Common myeloid progenitor, CD34-positive (primary cell): Measurements from ENCODE around the gene ZBTB16.

ENCODE experiments used
- CTCF ChIA-PET: fragments of 350-600 bp; sonication (Branson Sonifier 250); formaldehyde crosslinking; loops from one replicate; lab custom pipeline; 2021; ENCODE audit warnings: antibody characterized with exemption; lab: Charles Lee
- POLR2A ChIA-PET: fragments of 350-600 bp; sonication (Branson Sonifier 250); formaldehyde crosslinking; loops from one replicate; lab custom pipeline; 2021; ENCODE audit warnings: antibody characterized with exemption; lab: Charles Lee
- DNase-seq, 3 donors: peaks; one replicate each; pipeline versions ENCODE4 v3.0.0 to v3.0.0-alpha.2; 2013
- H3K27ac ChIP-seq, 2 experiments: 1 replicate in 1 of 2; 2 replicates in 1 of 2; pipeline ENCODE4 v1.7.0; 2013; ENCODE audit warnings: inconsistent platforms in 2 of 2, low read length in 2 of 2, mild to moderate bottlenecking in 2 of 2, low read depth in 1 of 2, moderate library complexity in 1 of 2; ENCODE audit not compliant: severe bottlenecking in 2 of 2, insufficient read depth in 1 of 2, poor library complexity in 1 of 2
- H3K27me3 ChIP-seq, 5 experiments: replicated peaks in 2 of 5; 1 replicate in 3 of 5; 2 replicates in 2 of 5; pipeline versions ENCODE4 v1.6.1 to v1.7.0; 2013; ENCODE audit warnings: low read length in 4 of 5, mild to moderate bottlenecking in 2 of 5, moderate library complexity in 2 of 5, inconsistent platforms in 1 of 5; ENCODE audit not compliant: insufficient read depth in 5 of 5, control insufficient read depth in 4 of 5
- H3K36me3 ChIP-seq, 4 experiments: 1 replicate in 2 of 4; 2 replicates in 2 of 4; pipeline versions ENCODE4 v1.6.1 to v1.7.0; 2013; ENCODE audit warnings: low read length in 3 of 4, control low read depth in 1 of 4, mild to moderate bottlenecking in 1 of 4; ENCODE audit not compliant: control insufficient read depth in 4 of 4, insufficient read depth in 4 of 4
- H3K4me1 ChIP-seq, 4 experiments: 1 replicate in 3 of 4; 2 replicates in 1 of 4; pipeline versions ENCODE4 v1.6.1 to v1.7.1; 2013; ENCODE audit warnings: low read length in 3 of 4, mild to moderate bottlenecking in 3 of 4, control low read depth in 1 of 4, inconsistent platforms in 1 of 4, moderate library complexity in 1 of 4; ENCODE audit not compliant: control insufficient read depth in 4 of 4, insufficient read depth in 4 of 4; ENCODE audit errors: control extremely low read depth in 1 of 4
- H3K4me3 ChIP-seq, 7 experiments: 1 replicate in 4 of 7; 2 replicates in 3 of 7; pipeline versions ENCODE4 v1.5.1 to v1.7.0; 2013; ENCODE audit warnings: mild to moderate bottlenecking in 7 of 7, low read length in 6 of 7, moderate library complexity in 6 of 7, inconsistent platforms in 2 of 7, low read depth in 2 of 7, control low read depth in 1 of 7; ENCODE audit not compliant: insufficient read depth in 4 of 7, control insufficient read depth in 1 of 7; ENCODE audit errors: extremely low read depth in 1 of 7
- H3K9me3 ChIP-seq, 5 experiments: 1 replicate in 4 of 5; 2 replicates in 1 of 5; pipeline versions ENCODE4 v1.6.1 to v1.7.1; 2013; ENCODE audit warnings: low read length in 4 of 5, mild to moderate bottlenecking in 2 of 5, inconsistent platforms in 1 of 5, low read depth in 1 of 5, moderate library complexity in 1 of 5; ENCODE audit not compliant: control insufficient read depth in 4 of 5, insufficient read depth in 2 of 5; ENCODE audit errors: control extremely low read depth in 1 of 5
- WGBS: methylation state at CpG from one replicate; pipeline ENCODE4 v1.1.5; 2013; ENCODE audit not compliant: insufficient coverage; 5-methylcytosine and 5-hydroxymethylcytosine counted together

ZBTB16 gene

DNA sequence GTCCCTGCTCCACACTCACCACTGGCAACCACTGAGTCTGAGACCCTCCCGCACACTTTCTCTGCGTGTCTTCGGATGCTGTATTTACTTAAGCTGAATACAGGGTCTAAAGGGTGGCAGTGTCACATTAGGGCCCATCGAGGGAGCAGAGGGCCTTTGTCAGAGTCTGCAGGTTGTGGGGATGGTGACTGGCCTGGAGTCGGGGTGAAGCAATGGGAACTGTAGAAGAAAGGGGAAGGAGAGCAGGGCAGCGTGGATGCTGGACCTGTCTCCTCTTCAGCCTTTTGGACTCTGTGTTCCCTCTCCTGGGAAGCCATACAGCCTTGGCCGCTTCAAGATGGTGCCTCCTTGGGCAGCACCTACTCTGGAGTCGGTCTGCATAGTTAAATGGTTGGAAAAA, 61.1 kb downstream of the ZBTB16 start:
- peaks cover 0 to 19% (median 0%) of the 10 kb centered on the region in 4 experiments for H3K4me1 ChIP-seq
- peaks cover 0 to 5% (median 0%) of the 10 kb centered on the region in 4 experiments for H3K36me3 ChIP-seq
- ChIA-PET POLR2A (interaction anchor here (0.8 kb wide), 1 partner anchor 12 kb away, joined by 3 read pairs; no protein-coding TSS in a partner anchor), CTCF (interaction anchor here (1.2 kb wide), 1 partner anchor 14 kb away, joined by 4 read pairs; no protein-coding TSS in a partner anchor)
- H3K4me3 ChIP-seq, result no peak overlapping the region
- no peaks in the 10 kb centered on the region for H3K9me3 ChIP-seq
- H3K27me3 ChIP-seq, result no peaks in the 10 kb centered on the region
- DNase-seq, result no peak
- WGBS, result 96% methylated on average over 6 of the region's 8 CpGs
- H3K27ac ChIP-seq, result no peak overlapping the region

DNA sequence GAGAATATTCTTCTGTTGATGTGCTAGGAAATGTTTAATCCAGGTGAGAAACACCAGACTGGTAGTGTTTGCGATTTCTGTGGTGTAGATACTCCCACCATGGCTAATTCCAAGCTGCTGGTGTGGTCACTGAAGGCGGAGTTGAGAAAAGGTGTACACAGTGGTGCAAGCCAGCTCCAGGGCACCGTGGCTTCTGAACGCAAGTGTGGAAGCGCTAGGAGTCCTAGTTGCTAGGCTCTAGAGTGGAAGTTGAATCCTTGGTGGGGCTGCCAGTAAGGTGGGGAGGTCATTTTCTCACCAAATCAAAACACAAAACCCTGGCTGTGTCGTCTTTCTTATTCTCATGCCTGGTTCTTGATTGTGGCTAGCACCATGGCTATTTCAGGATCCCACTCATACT, 61.6 kb downstream of the ZBTB16 start:
- Histone ChIP-seq H3K9me3 (no peaks in the 10 kb centered on the region), H3K27ac (no peak overlapping the region), H3K4me3 (no peak overlapping the region), H3K36me3 (peaks cover 0 to 5% (median 3%) of the 10 kb centered on the region in 4 experiments), H3K4me1 (peaks cover 0 to 19% (median 0%) of the 10 kb centered on the region in 4 experiments), H3K27me3 (no peaks in the 10 kb centered on the region)
- DNase-seq, result no peak
- POLR2A ChIA-PET, result no interaction called here
- 94% methylated on average over 5 of the region's 6 CpGs for WGBS
- CTCF ChIA-PET, result interaction anchor here (1.2 kb wide), 1 partner anchor 14 kb away, joined by 4 read pairs; no protein-coding TSS in a partner anchor

- H3K27me3 ChIP-seq, result no peaks in the 10 kb centered on the region
- H3K27ac ChIP-seq, result no peak overlapping the region
- DNase-seq, result no peak
- 91% methylated on average over 4 of the region's 6 CpGs for WGBS
- POLR2A ChIA-PET, result no interaction called here
- H3K9me3 ChIP-seq, result no peaks in the 10 kb centered on the region
- peaks cover 3 to 5% (median 4%) of the 10 kb centered on the region in 4 experiments for H3K36me3 ChIP-seq
- peaks cover 0 to 19% (median 0%) of the 10 kb centered on the region in 4 experiments for H3K4me1 ChIP-seq
- CTCF ChIA-PET, result interaction anchor here (1.6 kb wide), 1 partner anchor 27 kb away, joined by 3 read pairs; no protein-coding TSS in a partner anchor
- H3K4me3 ChIP-seq, result no peak overlapping the region
Measured at GRCh38 chr11:114121804-114122504, 62.4 kb downstream of the ZBTB16 start.

GRCh38 chr11:114122686-114123085, 63.2 kb downstream of the ZBTB16 start:
- no peak overlapping the region for H3K27ac ChIP-seq
- peaks cover 0 to 15% (median 0%) of the 10 kb centered on the region in 4 experiments for H3K4me1 ChIP-seq
- WGBS, result 100% methylated on average over 3 of the region's 4 CpGs
- H3K9me3 ChIP-seq, result no peaks in the 10 kb centered on the region
- DNase-seq, result no peak
- H3K36me3 ChIP-seq, result peaks cover 3 to 10% (median 4%) of the 10 kb centered on the region in 4 experiments
- ChIA-PET POLR2A (no interaction called here), CTCF (interaction anchor here (1.3 to 1.6 kb wide), 2 partner anchors 12 to 26 kb away, joined by 3 read pairs; no protein-coding TSS in a partner anchor)
- no peak overlapping the region for H3K4me3 ChIP-seq
- H3K27me3 ChIP-seq, result no peaks in the 10 kb centered on the region

DNA sequence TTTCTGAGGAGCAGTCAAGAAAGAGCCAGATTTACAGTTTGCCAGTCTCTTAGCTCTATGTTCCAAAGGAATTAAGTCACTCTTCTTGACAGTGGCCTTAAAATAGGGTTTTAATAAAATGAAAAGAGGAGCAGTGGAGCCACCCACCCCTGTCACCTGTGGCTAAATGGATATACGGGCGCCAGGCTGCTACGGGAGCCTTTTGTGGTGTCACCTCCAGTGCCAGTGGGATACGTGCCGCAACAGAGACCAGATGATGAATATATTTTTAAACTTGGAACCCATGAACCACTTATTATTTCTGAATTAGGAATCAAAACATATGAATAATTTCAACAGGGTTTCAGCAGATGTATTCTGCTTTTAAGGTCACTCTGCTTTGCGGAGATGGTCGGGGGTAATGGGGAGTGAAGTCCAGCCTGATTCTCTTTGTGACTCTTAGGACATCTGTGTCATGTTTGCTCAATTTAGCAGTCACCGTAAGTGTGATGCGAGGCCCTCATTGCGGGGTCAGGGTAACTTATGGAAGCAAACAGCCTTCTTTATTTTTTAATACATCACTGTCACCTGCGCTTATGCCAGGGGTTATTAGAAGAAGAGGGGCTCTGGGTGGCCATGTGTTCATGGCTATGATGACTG, 64.3 kb downstream of the ZBTB16 start:
- H3K27me3 ChIP-seq, result no peaks in the 10 kb centered on the region
- WGBS, result 92% methylated on average over 9 of the region's 11 CpGs
- CTCF ChIA-PET, result interaction anchor here (1.2 to 3.4 kb wide), 4 partner anchors 10 to 79 kb away, joined by 3 to 12 read pairs (median 3); no protein-coding TSS in a partner anchor
- H3K27ac ChIP-seq, result no peak overlapping the region
- H3K4me1 ChIP-seq, result peaks cover 0 to 16% (median under 1%) of the 10 kb centered on the region in 4 experiments
- H3K36me3 ChIP-seq, result peaks cover 3 to 10% (median 4%) of the 10 kb centered on the region in 4 experiments
- no peak for DNase-seq
- no peak overlapping the region for H3K4me3 ChIP-seq
- no peaks in the 10 kb centered on the region for H3K9me3 ChIP-seq
- POLR2A ChIA-PET, result no interaction called here

- POLR2A ChIA-PET, result no interaction called here
- Histone ChIP-seq H3K4me3 (no peak overlapping the region), H3K4me1 (peaks cover 0 to 24% (median 6%) of the 10 kb centered on the region in 4 experiments), H3K9me3 (no peaks in the 10 kb centered on the region), H3K27ac (no peak overlapping the region), H3K36me3 (peaks cover 3 to 10% (median 4%) of the 10 kb centered on the region in 4 experiments), H3K27me3 (no peaks in the 10 kb centered on the region)
- DNase-seq, result no peak
- 95% methylated on average over 3 of the region's 5 CpGs for WGBS
- CTCF ChIA-PET, result interaction anchor here (1.2 to 3.4 kb wide), 4 partner anchors 10 to 136 kb away, joined by 3 to 12 read pairs (median 3); no protein-coding TSS in a partner anchor
Measured at GRCh38 chr11:114124601-114125144, 65.2 kb downstream of the ZBTB16 start.
